Ovary (tissue), 9 donors: ENCODE measurements around the gene C9. TPM values are rescaled to one million over a fixed set of nuclear protein-coding genes. Genes with fewer than 3 reads are reported as not detected.

Experiments used
- DNase-seq, 5 donors: peaks; one replicate each; pipeline ENCODE4 v3.0.0-alpha.2; 2019 to 2020
- H3K27ac ChIP-seq, 2 donors: fragments of 200-600 bp; one replicate each; pipeline versions ENCODE4 v1.5.1 to v1.8.0; 2019 to 2022
- H3K27me3 ChIP-seq: fragments of 200-600 bp; one replicate; pipeline ENCODE4 v1.8.0; 2022
- H3K36me3 ChIP-seq: fragments of 200-600 bp; sonication (generic); one replicate; pipeline ENCODE4 v1.5.1; 2019
- H3K4me1 ChIP-seq: one replicate; pipeline ENCODE4 v1.8.1; 2013; ENCODE audit warnings: mild to moderate bottlenecking, moderate library complexity; ENCODE audit not compliant: insufficient read depth
- H3K4me3 ChIP-seq: fragments of 200-600 bp; sonication (generic); one replicate; pipeline ENCODE4 v1.5.1; 2017
- H3K9me3 ChIP-seq, 2 donors: fragments of 200-600 bp in 1 of 2; sonication (generic) in 1 of 2; one replicate each; pipeline versions ENCODE4 v1.5.1 to v1.8.1; 2013 to 2019; ENCODE audit warnings: mild to moderate bottlenecking in 1 of 2, moderate library complexity in 1 of 2
- EP300 ChIP-seq: sonication (generic); formaldehyde crosslinking; IDR thresholded peaks from one replicate; pipeline ENCODE4 v1.6.1; 2017; ENCODE audit warnings: antibody characterized with exemption
- POLR2A ChIP-seq: fragments of 450-650 bp; IDR thresholded peaks from one replicate; pipeline ENCODE4 v1.6.1; 2017; ENCODE audit warnings: antibody characterized with exemption, mild to moderate bottlenecking, moderate library complexity
- WGBS, 3 donors: extraction: QIAGEN DNeasy Blood & Tissue Kit in 1 of 3; methylation state at CpG; one replicate each; pipeline versions ENCODE4 v1.1.5 to v1.1.7; 2013 to 2017; 5-methylcytosine and 5-hydroxymethylcytosine counted together
- intact Hi-C, 4 donors: fragments of 100-400 bp; cut with DNase I; formaldehyde crosslinking; loops; one replicate each; pipeline versions ENCODE4 v1.11.0 to v1.15.1; 2022 to 2023
- polyA plus RNA-seq, 2 donors: library from polyadenylated mRNA; stranded (reverse); fragments of 200-250 nt in 1 of 2; fragments of 350-450 nt in 1 of 2; fragmentation: Illumina TruSeq in 1 of 2; extraction: RNeasy Lipid Tissue Mini Kit (QIAGEN cat#74804) in 1 of 2; gene quantifications; one replicate each; pipeline ENCODE4 v1.2.3, GENCODE V29; 2013 to 2014
- total RNA-seq, 7 donors: library from RNA; depleted of rRNA in 2 of 7; stranded (reverse); fragments of >200 nt in 2 of 7; fragmentation: NEBNext Ultra II Directional in 3 of 7; extraction: Animal tissue kit (Norgen Biotek cat#: 25700) in 3 of 7; gene quantifications; one replicate each; pipeline versions ENCODE4 v1.1.0 to v1.2.4, GENCODE V29; 2016 to 2023
- TF ChIP-seq, protein P1 (sequence below), 3 donors: fragments of 450-650 bp in 2 of 3; fragments of 200-600 bp in 1 of 3; IDR thresholded peaks; one replicate each; pipeline versions ENCODE4 v1.5.1 to v1.8.0; 2016 to 2022; ENCODE audit warnings: antibody characterized with exemption in 3 of 3, mild to moderate bottlenecking in 1 of 3
- donor health status: DM: no; HTN: no; CAD: no; lungs with moderate emphysema.
- donor health status: DM: no; HTN: no; CAD: no.
- donor health status: Bipolar disorder and iron deficiency.
- donor health status: DM: yes; HTN: yes; CAD: no.
- donor health status: DM: no; HTN: no; CAD: no.
- donor health status: DM: yes; HTN: yes; CAD: no.

Gene C9
- total and polyA plus RNA-seq, 9 donors: 0.20 to 0.84 TPM; not detected in 7

DNA sequence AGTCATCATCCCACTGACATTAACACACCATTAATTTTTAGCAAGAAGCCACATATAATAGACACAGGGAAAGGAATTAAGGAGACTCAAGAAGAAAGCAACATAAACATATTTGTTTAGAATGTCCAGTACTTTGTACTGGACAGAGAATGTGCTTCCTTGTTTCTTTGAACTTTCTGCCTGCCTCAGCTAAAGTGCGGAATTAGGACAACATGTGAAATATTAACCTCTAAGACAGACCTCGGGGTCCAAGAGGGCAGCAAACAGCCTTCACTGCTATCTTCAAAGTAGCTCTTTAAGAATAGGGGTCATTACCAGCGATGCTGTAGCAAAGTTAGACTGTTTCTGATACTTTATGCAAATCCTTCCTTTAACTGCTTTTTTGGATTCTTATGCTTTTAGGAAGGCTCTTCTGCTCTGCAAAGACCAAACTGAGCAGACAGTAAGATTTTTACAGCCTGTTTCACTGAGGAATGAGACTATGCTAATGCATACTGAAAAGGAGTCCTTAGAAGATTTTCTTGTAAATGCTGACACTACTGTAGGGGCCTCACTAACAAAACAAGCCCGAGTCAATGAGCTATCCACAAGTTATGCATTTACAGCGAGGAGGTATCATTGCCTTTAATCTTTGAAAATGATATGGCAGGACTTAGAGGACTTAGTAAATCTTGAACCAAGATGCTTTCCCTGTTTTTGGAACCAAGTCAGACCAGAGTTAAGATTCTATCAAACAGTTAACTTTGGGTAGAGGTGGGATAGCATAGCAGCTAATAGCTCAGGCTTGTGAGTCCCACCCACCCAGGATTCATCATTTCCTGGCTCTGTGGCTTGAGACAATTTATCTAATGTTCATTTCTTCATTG, 36.7 kb upstream of the C9 start:
- intact Hi-C loops: no loop called here
- peaks cover 20% of the 10 kb centered on the region for H3K4me1 ChIP-seq
- WGBS, 3 donors: 22 to 28% (median 23%) methylated on average over 5 of the region's 5 CpGs

DNA sequence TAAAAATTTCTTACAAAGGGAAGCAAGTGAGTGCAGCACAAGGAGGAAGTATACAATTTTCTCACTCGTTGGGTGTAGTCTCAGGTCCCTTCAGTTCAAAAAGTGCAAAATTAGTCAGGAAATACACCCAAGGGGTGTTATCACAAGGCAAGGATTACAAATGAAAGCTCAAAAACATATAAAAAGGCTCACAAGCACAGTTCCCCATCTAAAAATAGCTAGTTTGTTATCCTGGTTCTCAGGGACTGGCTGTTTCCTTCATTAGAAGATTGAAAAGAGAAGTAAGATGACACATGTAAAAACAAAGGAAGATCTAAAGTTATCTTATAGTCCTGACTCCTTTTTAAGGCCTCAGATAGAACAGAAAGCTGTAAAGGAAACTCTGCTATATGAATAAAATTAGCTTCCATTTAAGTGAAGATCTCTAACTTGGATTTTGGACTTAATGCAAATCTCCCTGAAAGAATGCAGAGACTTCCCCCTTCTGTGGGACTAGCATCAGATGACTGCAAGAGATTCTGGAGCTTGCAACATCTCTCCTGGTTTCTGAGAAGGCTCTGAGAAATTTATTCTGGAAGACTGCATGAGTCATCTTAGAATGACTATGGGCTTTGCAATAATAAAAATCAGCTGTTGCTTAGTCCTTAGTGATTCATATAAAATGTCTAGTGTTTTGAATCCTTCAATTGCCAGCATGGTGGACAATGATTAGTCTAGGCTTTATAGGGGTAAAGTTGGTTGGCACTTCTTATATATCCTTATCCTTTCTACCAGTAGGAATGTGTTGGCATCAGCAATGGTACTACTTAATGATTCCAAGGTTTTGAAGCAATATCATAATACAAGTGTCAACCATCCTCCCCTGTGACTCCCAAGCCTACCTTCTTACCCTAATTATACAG, 35.1 kb upstream of the C9 start:
- no peak overlapping the region for H3K4me3 ChIP-seq
- H3K27me3 ChIP-seq: no peaks in the 10 kb centered on the region
- H3K4me1 ChIP-seq: peaks cover 23% of the 10 kb centered on the region
- TF ChIP-seq, protein P1, sequence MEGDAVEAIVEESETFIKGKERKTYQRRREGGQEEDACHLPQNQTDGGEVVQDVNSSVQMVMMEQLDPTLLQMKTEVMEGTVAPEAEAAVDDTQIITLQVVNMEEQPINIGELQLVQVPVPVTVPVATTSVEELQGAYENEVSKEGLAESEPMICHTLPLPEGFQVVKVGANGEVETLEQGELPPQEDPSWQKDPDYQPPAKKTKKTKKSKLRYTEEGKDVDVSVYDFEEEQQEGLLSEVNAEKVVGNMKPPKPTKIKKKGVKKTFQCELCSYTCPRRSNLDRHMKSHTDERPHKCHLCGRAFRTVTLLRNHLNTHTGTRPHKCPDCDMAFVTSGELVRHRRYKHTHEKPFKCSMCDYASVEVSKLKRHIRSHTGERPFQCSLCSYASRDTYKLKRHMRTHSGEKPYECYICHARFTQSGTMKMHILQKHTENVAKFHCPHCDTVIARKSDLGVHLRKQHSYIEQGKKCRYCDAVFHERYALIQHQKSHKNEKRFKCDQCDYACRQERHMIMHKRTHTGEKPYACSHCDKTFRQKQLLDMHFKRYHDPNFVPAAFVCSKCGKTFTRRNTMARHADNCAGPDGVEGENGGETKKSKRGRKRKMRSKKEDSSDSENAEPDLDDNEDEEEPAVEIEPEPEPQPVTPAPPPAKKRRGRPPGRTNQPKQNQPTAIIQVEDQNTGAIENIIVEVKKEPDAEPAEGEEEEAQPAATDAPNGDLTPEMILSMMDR (IDR thresholded peaks at IDR 0.05): no peak
- TF ChIP-seq EP300: peak; percentile 60
- no peak for TF ChIP-seq POLR2A
- DNase-seq: peak in 1 of 5 donors; percentile 45
- no peaks in the 10 kb centered on the region for H3K9me3 ChIP-seq
- no peaks in the 10 kb centered on the region for H3K36me3 ChIP-seq
- H3K27ac ChIP-seq: peak overlapping the region; percentile 3 to 47
- 31 to 78% (median 58%) methylated on average over 1 of the region's 1 CpG for WGBS, 3 donors
- intact Hi-C loops: no loop called here

More for the DNA sequence above, 36.7 kb upstream of the C9 start:
- H3K27ac ChIP-seq: peak overlapping the region in 1 of 2 donors; percentile 47
- no peak overlapping the region for H3K4me3 ChIP-seq
- H3K27me3 ChIP-seq: no peaks in the 10 kb centered on the region
- H3K36me3 ChIP-seq: no peaks in the 10 kb centered on the region
- no peak for DNase-seq
- no peaks in the 10 kb centered on the region for H3K9me3 ChIP-seq
- TF ChIP-seq, protein P1 (IDR thresholded peaks at IDR 0.05): no peak

DNA sequence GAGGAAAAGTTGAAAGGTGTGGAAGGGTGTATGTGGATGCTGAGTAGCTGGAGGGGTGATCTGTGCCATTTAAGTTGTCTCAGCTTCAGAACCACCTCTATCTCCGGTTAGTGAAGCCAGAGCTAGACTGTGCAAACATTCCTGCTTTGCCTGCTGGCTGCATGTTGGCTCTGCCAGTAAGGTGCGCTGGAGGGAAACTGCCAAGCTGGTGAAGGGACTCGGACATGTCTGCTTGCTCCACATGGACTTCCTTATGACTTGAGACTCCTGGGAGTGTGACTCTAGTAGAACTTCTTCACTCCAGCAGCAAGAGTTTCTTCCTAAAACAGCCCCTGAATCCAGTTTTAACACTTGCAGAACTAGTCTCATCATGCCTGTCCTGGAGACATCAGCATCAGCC, 32.5 kb upstream of the C9 start:
- Histone ChIP-seq H3K4me1 (peaks cover 19% of the 10 kb centered on the region), H3K27me3 (no peaks in the 10 kb centered on the region), H3K4me3 (no peak overlapping the region), H3K9me3 (no peaks in the 10 kb centered on the region), H3K27ac (no peak overlapping the region), H3K36me3 (no peaks in the 10 kb centered on the region)
- DNase-seq: no peak
- TF ChIP-seq POLR2A (no peak), EP300 (no peak)
- TF ChIP-seq, protein P1 (IDR thresholded peaks at IDR 0.05): no peak
- intact Hi-C loops: no loop called here
- WGBS, 3 donors: 94 to 98% (median 98%) methylated on average over 3 of the region's 3 CpGs

DNA sequence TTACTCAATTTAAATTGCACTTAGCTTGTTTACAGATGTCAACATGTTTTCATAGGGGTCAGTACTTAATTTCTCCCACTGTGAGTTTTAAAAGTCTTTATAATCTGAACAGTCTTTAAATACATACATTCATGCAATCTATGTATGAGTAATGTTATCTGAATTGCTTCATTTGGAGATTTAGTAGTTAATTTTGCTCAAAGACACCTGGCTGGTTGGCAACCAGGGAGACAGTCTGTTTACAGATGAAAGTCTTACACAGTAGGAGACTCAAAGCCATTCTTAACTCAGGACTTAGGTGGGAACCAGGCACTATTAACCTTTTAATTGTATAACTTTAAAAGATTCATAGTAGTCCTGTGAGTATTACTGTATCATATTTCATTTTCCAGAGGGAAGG, 31.2 kb upstream of the C9 start:
- no peak for DNase-seq
- Histone ChIP-seq H3K27me3 (no peaks in the 10 kb centered on the region), H3K4me1 (peaks cover 11% of the 10 kb centered on the region), H3K4me3 (no peak overlapping the region), H3K9me3 (no peaks in the 10 kb centered on the region), H3K36me3 (no peaks in the 10 kb centered on the region), H3K27ac (no peak overlapping the region)
- TF ChIP-seq EP300 (no peak), POLR2A (no peak)
- TF ChIP-seq, protein P1 (IDR thresholded peaks at IDR 0.05): no peak
- intact Hi-C loops: no loop called here
